Mammary epithelial cell (primary cell): ENCODE results near the gene RUNX1.

Experiments used
- EZH2 ChIP-seq: IDR thresholded peaks from 2 replicates; pipeline ENCODE4 v1.6.1; 2012; ENCODE audit warnings: low read length, inconsistent platforms, borderline replicate concordance
- TF ChIP-seq, protein P1 (sequence below), 2 donors: IDR thresholded peaks in 1 of 2; conservative IDR thresholded peaks in 1 of 2; 2 replicates each; pipeline ENCODE4 v1.5.1; 2011 to 2012; ENCODE audit warnings: inconsistent platforms in 2 of 2, low read length in 2 of 2, mild to moderate bottlenecking in 2 of 2, control low read depth in 1 of 2, low read depth in 1 of 2; ENCODE audit not compliant: insufficient read depth in 1 of 2; ENCODE audit errors: extremely low read depth in 1 of 2

DNA sequence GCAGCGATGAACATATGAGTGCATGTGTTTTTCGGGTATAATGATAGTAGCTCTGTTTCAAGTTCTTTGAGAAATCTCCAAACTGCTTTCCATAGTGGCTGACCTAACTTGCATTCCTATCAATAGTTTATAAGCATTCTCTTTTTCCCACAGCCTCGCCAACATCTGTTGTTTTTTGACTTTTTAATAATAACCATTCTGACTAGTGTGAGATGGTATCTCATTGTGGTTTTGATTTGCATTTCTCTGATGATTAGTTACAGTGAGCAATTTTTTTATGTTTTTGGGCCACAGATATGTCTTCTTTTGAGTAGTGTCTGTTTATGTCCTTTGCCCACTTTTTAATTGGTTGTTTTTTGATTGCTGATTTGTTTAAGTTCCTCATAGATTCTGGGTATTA is 10.6 kb upstream of the RUNX1 start:
- TF ChIP-seq, protein P1, sequence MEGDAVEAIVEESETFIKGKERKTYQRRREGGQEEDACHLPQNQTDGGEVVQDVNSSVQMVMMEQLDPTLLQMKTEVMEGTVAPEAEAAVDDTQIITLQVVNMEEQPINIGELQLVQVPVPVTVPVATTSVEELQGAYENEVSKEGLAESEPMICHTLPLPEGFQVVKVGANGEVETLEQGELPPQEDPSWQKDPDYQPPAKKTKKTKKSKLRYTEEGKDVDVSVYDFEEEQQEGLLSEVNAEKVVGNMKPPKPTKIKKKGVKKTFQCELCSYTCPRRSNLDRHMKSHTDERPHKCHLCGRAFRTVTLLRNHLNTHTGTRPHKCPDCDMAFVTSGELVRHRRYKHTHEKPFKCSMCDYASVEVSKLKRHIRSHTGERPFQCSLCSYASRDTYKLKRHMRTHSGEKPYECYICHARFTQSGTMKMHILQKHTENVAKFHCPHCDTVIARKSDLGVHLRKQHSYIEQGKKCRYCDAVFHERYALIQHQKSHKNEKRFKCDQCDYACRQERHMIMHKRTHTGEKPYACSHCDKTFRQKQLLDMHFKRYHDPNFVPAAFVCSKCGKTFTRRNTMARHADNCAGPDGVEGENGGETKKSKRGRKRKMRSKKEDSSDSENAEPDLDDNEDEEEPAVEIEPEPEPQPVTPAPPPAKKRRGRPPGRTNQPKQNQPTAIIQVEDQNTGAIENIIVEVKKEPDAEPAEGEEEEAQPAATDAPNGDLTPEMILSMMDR (conservative IDR thresholded peaks at IDR 0.05 in 1 of 2, IDR thresholded peaks at IDR 0.05 in 1 of 2; ENCODE audit: extremely low read depth in 1 of 2, insufficient read depth in 1 of 2, low read depth in 1 of 2, low read length in 2 of 2): no peak
- TF ChIP-seq EZH2: no peak
